ENCODE results near the gene LAIR2. TPM values are rescaled to one million over a fixed set of nuclear protein-coding genes. Genes with fewer than 3 reads are reported as not detected.

LAIR2 gene
- total and polyA plus RNA-seq, 10 of the 15 experiments (the other 5 are each of a cell fraction or from before 2014, with no cell fraction given): not detected

DNA sequence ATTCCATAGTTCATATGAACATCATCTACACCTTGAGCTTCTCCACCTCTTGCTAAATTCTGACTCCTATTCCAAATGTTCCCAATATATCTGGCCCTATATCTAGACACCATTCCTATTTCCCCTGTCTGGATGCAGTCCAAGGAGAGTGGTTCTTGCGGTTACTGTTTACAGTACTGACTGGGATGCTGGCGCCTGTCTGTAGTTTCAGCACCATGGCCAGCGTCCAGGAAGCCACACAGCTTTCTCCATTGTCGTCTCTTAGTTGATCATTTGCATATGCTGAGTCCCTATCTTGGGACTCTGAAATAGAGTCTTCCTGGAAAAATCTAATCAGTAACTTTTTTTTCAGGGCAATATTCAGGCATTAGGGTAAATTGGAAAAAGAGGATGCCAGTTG lies 14.9 kb downstream of the LAIR2 start (continued):
- no peak for TF ChIP-seq ZBTB40 (IDR thresholded peaks at IDR 0.05; ENCODE audit: borderline replicate concordance)
- no peak for TF ChIP-seq RAD21 (IDR thresholded peaks at IDR 0.05; ENCODE audit: insufficient read depth, low read depth, low read length)
- TF ChIP-seq, protein P1, sequence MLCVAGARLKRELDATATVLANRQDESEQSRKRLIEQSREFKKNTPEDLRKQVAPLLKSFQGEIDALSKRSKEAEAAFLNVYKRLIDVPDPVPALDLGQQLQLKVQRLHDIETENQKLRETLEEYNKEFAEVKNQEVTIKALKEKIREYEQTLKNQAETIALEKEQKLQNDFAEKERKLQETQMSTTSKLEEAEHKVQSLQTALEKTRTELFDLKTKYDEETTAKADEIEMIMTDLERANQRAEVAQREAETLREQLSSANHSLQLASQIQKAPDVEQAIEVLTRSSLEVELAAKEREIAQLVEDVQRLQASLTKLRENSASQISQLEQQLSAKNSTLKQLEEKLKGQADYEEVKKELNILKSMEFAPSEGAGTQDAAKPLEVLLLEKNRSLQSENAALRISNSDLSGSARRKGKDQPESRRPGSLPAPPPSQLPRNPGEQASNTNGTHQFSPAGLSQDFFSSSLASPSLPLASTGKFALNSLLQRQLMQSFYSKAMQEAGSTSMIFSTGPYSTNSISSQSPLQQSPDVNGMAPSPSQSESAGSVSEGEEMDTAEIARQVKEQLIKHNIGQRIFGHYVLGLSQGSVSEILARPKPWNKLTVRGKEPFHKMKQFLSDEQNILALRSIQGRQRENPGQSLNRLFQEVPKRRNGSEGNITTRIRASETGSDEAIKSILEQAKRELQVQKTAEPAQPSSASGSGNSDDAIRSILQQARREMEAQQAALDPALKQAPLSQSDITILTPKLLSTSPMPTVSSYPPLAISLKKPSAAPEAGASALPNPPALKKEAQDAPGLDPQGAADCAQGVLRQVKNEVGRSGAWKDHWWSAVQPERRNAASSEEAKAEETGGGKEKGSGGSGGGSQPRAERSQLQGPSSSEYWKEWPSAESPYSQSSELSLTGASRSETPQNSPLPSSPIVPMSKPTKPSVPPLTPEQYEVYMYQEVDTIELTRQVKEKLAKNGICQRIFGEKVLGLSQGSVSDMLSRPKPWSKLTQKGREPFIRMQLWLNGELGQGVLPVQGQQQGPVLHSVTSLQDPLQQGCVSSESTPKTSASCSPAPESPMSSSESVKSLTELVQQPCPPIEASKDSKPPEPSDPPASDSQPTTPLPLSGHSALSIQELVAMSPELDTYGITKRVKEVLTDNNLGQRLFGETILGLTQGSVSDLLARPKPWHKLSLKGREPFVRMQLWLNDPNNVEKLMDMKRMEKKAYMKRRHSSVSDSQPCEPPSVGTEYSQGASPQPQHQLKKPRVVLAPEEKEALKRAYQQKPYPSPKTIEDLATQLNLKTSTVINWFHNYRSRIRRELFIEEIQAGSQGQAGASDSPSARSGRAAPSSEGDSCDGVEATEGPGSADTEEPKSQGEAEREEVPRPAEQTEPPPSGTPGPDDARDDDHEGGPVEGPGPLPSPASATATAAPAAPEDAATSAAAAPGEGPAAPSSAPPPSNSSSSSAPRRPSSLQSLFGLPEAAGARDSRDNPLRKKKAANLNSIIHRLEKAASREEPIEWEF (IDR thresholded peaks at IDR 0.05; ENCODE audit: insufficient replicate concordance, low read depth, low read length): no peak
- no peak for TF ChIP-seq PBX3 (IDR thresholded peaks at IDR 0.05; ENCODE audit: insufficient replicate concordance, low read depth, low read length)
- TF ChIP-seq, protein P2, sequence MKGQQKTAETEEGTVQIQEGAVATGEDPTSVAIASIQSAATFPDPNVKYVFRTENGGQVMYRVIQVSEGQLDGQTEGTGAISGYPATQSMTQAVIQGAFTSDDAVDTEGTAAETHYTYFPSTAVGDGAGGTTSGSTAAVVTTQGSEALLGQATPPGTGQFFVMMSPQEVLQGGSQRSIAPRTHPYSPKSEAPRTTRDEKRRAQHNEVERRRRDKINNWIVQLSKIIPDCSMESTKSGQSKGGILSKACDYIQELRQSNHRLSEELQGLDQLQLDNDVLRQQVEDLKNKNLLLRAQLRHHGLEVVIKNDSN (IDR thresholded peaks at IDR 0.05; ENCODE audit: borderline replicate concordance, extremely low read length, insufficient read depth, low read depth, low read length): no peak
- no peak for TF ChIP-seq SPI1 (IDR thresholded peaks at IDR 0.05; ENCODE audit: borderline replicate concordance, insufficient read depth, low read depth, low read length)
- no peak for TF ChIP-seq PML (IDR thresholded peaks at IDR 0.05; ENCODE audit: low read length)
- TF ChIP-seq, protein P3, sequence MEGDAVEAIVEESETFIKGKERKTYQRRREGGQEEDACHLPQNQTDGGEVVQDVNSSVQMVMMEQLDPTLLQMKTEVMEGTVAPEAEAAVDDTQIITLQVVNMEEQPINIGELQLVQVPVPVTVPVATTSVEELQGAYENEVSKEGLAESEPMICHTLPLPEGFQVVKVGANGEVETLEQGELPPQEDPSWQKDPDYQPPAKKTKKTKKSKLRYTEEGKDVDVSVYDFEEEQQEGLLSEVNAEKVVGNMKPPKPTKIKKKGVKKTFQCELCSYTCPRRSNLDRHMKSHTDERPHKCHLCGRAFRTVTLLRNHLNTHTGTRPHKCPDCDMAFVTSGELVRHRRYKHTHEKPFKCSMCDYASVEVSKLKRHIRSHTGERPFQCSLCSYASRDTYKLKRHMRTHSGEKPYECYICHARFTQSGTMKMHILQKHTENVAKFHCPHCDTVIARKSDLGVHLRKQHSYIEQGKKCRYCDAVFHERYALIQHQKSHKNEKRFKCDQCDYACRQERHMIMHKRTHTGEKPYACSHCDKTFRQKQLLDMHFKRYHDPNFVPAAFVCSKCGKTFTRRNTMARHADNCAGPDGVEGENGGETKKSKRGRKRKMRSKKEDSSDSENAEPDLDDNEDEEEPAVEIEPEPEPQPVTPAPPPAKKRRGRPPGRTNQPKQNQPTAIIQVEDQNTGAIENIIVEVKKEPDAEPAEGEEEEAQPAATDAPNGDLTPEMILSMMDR (IDR thresholded peaks at IDR 0.05 in 2 of 3, conservative IDR thresholded peaks at IDR 0.05 in 1 of 3; ENCODE audit: control insufficient read depth in 2 of 3, extremely low read depth in 1 of 3, insufficient read depth in 1 of 3, low read depth in 3 of 3, low read length in 3 of 3): no peak
- no peak for TF ChIP-seq ZBTB11 (CRISPR knock-in tag; IDR thresholded peaks at IDR 0.05)
